Measurements from ENCODE around the gene IFNAR2.
A peak's percentile ranks its signal among the peaks of the same experiment; 100 is the strongest.

DNA sequence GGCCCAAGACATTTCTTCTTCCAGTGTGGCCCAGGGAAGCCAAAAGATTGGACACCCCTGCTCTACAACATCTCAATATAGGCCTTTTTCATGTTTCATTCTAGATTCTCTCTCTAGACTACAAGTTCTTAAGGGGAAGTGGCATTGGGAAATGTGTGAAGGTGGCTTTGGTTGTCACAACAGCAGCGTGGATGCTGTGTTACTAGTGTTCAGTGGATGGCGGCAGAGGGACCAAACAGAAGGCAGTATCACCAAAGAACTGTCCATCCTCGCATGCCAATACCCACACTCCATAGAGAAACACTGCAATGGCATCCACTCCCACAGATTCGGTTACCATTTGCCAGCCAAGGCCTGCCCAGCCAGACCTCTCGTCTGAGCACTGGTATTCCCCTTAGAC lies 24.3 kb upstream of the IFNAR2 start:
- TF ChIP-seq, protein P1, sequence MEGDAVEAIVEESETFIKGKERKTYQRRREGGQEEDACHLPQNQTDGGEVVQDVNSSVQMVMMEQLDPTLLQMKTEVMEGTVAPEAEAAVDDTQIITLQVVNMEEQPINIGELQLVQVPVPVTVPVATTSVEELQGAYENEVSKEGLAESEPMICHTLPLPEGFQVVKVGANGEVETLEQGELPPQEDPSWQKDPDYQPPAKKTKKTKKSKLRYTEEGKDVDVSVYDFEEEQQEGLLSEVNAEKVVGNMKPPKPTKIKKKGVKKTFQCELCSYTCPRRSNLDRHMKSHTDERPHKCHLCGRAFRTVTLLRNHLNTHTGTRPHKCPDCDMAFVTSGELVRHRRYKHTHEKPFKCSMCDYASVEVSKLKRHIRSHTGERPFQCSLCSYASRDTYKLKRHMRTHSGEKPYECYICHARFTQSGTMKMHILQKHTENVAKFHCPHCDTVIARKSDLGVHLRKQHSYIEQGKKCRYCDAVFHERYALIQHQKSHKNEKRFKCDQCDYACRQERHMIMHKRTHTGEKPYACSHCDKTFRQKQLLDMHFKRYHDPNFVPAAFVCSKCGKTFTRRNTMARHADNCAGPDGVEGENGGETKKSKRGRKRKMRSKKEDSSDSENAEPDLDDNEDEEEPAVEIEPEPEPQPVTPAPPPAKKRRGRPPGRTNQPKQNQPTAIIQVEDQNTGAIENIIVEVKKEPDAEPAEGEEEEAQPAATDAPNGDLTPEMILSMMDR (IDR thresholded peaks at IDR 0.05; ENCODE audit: low read depth, low read length): peak; percentile 13; the same call in 1 of the 2 replicates
- TF ChIP-seq EZH2phosphoT487 (IDR thresholded peaks at IDR 0.05; ENCODE audit: low read depth): no peak

Measured in OCI-LY3 (cell line).